OCI-LY3 (cell line): Measurements from ENCODE around the gene SLC41A3.

Source experiments
- H2AFZ ChIP-seq: fragments of 200-600, 300-600 bp; shearing (Covaris generic); 2 replicates; pipeline ENCODE4 v1.6.0; 2014; ENCODE audit warnings: antibody characterized with exemption, low read depth, low read length
- H3K27ac ChIP-seq: fragments of 200-600, 300-600 bp; sonication (generic); 2 replicates; pipeline ENCODE4 v1.5.1; 2014; ENCODE audit warnings: mild to moderate bottlenecking, low read length, moderate library complexity, mixed read lengths
- H3K27me3 ChIP-seq: fragments of 200-600, 300-600 bp; sonication (generic); 2 replicates; pipeline ENCODE4 v1.6.1; 2014; ENCODE audit warnings: low read depth, low read length, mixed read lengths
- H3K36me3 ChIP-seq: fragments of 200-600, 300-600 bp; sonication (generic); replicated peaks from 2 replicates; pipeline ENCODE3; 2014; ENCODE audit warnings: low read depth, low read length, mixed read lengths
- H3K4me1 ChIP-seq: fragments of 300-600, 200-600 bp; sonication (generic); 2 replicates; pipeline ENCODE4 v1.6.1; 2014; ENCODE audit warnings: low read length, mixed read lengths
- H3K4me2 ChIP-seq: fragments of 200-600, 300-600 bp; sonication (generic); 2 replicates; pipeline ENCODE4 v1.6.1; 2014; ENCODE audit warnings: low read length, mixed read lengths
- H3K4me3 ChIP-seq: fragments of 300-600, 200-600 bp; sonication (generic); 2 replicates; pipeline ENCODE4 v1.5.1; 2014; ENCODE audit warnings: antibody characterized with exemption, mild to moderate bottlenecking, low read length, moderate library complexity
- H3K79me2 ChIP-seq: fragments of 300-600, 200-600 bp; shearing (Covaris generic); 2 replicates; pipeline ENCODE4 v1.6.1; 2014; ENCODE audit warnings: mild to moderate bottlenecking, low read length, mixed read lengths
- H3K9ac ChIP-seq: fragments of 300-600, 200-600 bp; shearing (Covaris generic); 2 replicates; pipeline ENCODE4 v1.6.0; 2014; ENCODE audit warnings: mild to moderate bottlenecking, low read length, moderate library complexity
- H3K9me3 ChIP-seq: fragments of 200-600, 300-600 bp; shearing (Covaris generic); 2 replicates; pipeline ENCODE4 v1.6.1; 2014; ENCODE audit warnings: low read length, mixed read lengths; ENCODE audit not compliant: insufficient read depth
- H4K20me1 ChIP-seq: fragments of 200-600, 300-600 bp; sonication (generic); 2 replicates; pipeline ENCODE4 v1.6.1; 2016; ENCODE audit warnings: low read length, mixed read lengths; ENCODE audit not compliant: insufficient read depth
- EZH2phosphoT487 ChIP-seq: fragments of 200-600 bp; shearing (Covaris generic); IDR thresholded peaks from 2 replicates; pipeline ENCODE4 v1.6.1; 2018; ENCODE audit warnings: antibody characterized with exemption, mixed run types, low read depth
- TF ChIP-seq, protein P1 (sequence below): fragments of 200-600, 300-600 bp; sonication (generic); IDR thresholded peaks from 2 replicates; pipeline ENCODE4 v1.5.1; 2014; ENCODE audit warnings: antibody characterized with exemption, low read length, low read depth

SLC41A3 gene

DNA sequence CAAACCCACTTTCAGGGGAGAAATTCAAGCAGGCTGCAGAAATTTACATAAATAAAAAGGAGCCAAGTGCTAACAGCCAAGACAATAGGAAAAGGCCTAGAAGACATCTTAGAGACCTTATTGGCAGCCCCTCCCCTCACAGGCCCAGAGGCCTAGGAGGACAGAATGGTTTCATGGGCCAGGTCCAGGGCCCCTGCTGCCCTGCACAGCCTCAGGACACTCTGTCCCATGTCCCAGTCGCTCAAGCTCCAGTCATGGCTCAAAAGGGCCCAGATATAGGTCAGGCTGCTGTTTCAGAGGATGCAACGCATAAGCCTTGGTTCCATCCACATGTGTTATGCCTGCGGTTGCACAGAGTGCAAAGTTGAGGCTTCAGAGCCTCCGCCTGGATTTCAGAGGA lies 55.8 kb downstream of the SLC41A3 start:
- no peak overlapping the region for H3K9ac ChIP-seq
- H2AFZ ChIP-seq: no peak overlapping the region
- H3K4me1 ChIP-seq: no peaks in the 10 kb centered on the region
- no peaks in the 10 kb centered on the region for H3K27me3 ChIP-seq
- TF ChIP-seq, protein P1, sequence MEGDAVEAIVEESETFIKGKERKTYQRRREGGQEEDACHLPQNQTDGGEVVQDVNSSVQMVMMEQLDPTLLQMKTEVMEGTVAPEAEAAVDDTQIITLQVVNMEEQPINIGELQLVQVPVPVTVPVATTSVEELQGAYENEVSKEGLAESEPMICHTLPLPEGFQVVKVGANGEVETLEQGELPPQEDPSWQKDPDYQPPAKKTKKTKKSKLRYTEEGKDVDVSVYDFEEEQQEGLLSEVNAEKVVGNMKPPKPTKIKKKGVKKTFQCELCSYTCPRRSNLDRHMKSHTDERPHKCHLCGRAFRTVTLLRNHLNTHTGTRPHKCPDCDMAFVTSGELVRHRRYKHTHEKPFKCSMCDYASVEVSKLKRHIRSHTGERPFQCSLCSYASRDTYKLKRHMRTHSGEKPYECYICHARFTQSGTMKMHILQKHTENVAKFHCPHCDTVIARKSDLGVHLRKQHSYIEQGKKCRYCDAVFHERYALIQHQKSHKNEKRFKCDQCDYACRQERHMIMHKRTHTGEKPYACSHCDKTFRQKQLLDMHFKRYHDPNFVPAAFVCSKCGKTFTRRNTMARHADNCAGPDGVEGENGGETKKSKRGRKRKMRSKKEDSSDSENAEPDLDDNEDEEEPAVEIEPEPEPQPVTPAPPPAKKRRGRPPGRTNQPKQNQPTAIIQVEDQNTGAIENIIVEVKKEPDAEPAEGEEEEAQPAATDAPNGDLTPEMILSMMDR: no peak
- TF ChIP-seq EZH2phosphoT487: no peak
- no peaks in the 10 kb centered on the region for H4K20me1 ChIP-seq
- H3K4me3 ChIP-seq: no peak overlapping the region
- H3K79me2 ChIP-seq: no peaks in the 10 kb centered on the region
- peaks cover 3% of the 10 kb centered on the region; the same call in 1 of the 2 replicates for H3K9me3 ChIP-seq
- H3K36me3 ChIP-seq: peaks cover 4% of the 10 kb centered on the region
- H3K4me2 ChIP-seq: no peak overlapping the region
- no peak overlapping the region for H3K27ac ChIP-seq

DNA sequence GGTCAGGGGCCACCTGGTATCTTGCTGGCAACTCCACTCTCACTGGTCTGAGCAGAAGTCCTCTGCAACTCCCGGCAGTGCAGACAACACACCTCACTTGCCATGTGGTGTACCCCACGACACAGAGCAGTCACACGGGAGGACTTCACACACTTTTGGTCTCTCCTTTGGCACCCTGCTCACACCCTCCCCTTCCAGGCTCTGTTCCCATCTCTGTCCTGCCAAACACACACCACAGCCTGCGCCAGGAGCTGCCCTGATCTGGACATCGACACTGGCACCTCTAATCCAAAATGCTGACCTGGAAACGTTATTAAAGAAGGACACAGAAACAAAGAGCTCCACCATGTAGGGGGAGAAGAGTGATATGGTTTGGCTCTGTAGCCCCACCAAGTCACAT lies 57.2 kb downstream of the SLC41A3 start:
- Histone ChIP-seq H3K9me3 (peaks cover 3% of the 10 kb centered on the region; the same call in 1 of the 2 replicates), H4K20me1 (no peaks in the 10 kb centered on the region), H3K4me2 (no peak overlapping the region), H3K4me1 (no peaks in the 10 kb centered on the region), H2AFZ (no peak overlapping the region), H3K27me3 (no peaks in the 10 kb centered on the region), H3K4me3 (no peak overlapping the region), H3K79me2 (no peaks in the 10 kb centered on the region), H3K36me3 (peaks cover 4% of the 10 kb centered on the region), H3K9ac (no peak overlapping the region), H3K27ac (no peak overlapping the region)
- no peak for TF ChIP-seq EZH2phosphoT487
- TF ChIP-seq, protein P1: no peak

DNA sequence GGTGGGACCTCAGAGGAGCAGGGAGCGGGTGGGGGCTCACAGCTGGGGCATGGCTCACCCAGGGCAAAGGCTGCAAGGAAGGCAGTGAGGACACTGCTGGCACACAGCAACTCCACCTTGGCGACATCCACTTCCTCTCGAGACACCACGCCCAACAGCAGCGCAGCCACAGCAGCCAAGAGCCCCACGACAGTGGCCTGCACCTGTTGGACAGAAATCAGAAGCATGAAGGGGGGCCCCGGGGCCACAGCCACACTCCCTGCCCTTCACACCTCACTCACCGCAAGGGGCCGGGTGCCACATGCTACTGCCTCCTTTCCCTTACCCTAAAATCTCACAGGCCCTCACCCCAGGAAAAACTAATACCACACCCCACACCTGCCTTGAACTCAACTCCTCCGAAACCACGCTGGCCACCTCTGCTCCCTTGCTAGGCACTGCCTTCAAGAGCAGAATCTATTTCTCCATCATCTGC lies 57.6 kb downstream of the SLC41A3 start:
- TF ChIP-seq, protein P1: no peak
- TF ChIP-seq EZH2phosphoT487: no peak
- no peaks in the 10 kb centered on the region for H3K4me1 ChIP-seq
- H3K4me3 ChIP-seq: no peak overlapping the region
- peaks cover 4% of the 10 kb centered on the region for H3K36me3 ChIP-seq
- H3K9ac ChIP-seq: no peak overlapping the region
- no peak overlapping the region for H2AFZ ChIP-seq
- H3K79me2 ChIP-seq: no peaks in the 10 kb centered on the region
- H4K20me1 ChIP-seq: no peaks in the 10 kb centered on the region
- peaks cover 3% of the 10 kb centered on the region; the same call in 1 of the 2 replicates for H3K9me3 ChIP-seq
- H3K4me2 ChIP-seq: no peak overlapping the region
- no peak overlapping the region for H3K27ac ChIP-seq
- H3K27me3 ChIP-seq: no peaks in the 10 kb centered on the region

DNA sequence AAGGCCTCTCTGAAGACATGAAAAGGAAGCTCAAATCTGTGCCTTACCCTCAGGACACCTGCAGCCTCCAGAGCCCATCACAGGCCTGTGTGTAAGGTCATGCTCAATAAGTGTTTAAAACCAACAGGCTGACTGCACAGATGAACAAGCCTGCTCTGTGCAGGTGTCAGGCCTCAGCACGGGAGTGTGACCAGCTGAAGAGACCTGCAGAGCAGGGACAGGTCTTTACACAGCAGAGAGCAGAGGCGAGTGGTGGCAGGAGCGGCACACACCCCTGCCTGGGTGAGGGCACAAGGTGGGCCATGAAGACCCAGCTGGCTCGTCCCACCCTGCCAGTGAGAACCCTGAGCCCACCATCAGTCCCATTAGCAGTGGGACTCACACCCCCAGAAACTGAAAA lies 58.1 kb downstream of the SLC41A3 start:
- Histone ChIP-seq H3K4me2 (no peak overlapping the region), H3K27ac (no peak overlapping the region), H3K4me1 (no peaks in the 10 kb centered on the region), H3K79me2 (no peaks in the 10 kb centered on the region), H3K9ac (no peak overlapping the region), H3K36me3 (peaks cover 4% of the 10 kb centered on the region), H3K9me3 (peaks cover 3% of the 10 kb centered on the region; the same call in 1 of the 2 replicates), H2AFZ (no peak overlapping the region), H4K20me1 (no peaks in the 10 kb centered on the region), H3K27me3 (no peaks in the 10 kb centered on the region), H3K4me3 (no peak overlapping the region)
- TF ChIP-seq, protein P1: no peak
